Epithelial cell of esophagus (primary cell): ENCODE data around the gene PNMA8C.
A peak's percentile ranks its signal among the peaks of the same experiment; 100 is the strongest.

Source experiments
- DNase-seq: peaks from one replicate; pipeline ENCODE4 v3.0.0; 2010; ENCODE audit warnings: low read depth
- H3K4me3 ChIP-seq: 2 replicates; pipeline ENCODE4 v1.5.1; 2011; ENCODE audit warnings: mild to moderate bottlenecking, low read length, control low read depth
- CTCF ChIP-seq: IDR thresholded peaks from 2 replicates; pipeline ENCODE4 v1.5.1; 2011; ENCODE audit warnings: low read depth, mild to moderate bottlenecking, low read length, control low read depth, inconsistent platforms; ENCODE audit not compliant: insufficient read depth; ENCODE audit errors: missing control alignments

PNMA8C gene

GRCh38 chr19:46456930-46457329 lies 28.2 kb upstream of the PNMA8C start:
- no peak overlapping the region for H3K4me3 ChIP-seq
- no peak for DNase-seq

DNA sequence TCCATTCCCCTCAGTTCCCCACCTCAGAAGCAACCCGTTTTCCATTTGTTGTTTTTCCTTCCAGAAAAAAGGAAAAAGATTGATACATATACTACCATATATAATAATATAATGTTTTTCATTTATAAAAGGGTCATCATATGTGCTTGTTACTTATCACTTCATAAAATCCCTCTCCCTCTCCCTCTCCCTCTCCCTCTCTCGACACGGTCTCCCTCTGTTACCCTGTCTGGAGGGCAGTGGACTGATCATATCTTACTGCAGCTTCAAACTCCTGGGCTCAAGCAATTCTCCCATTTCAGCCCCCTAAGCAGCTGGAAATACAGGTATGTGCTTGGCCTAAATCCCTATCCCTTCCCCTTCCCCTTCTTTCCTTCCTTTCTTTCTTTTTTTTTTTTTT lies 25.5 kb upstream of the PNMA8C start:
- no peak overlapping the region for H3K4me3 ChIP-seq
- no peak for TF ChIP-seq CTCF
- no peak for DNase-seq

More at GRCh38 chr19:46456930-46457329, 28.2 kb upstream of the PNMA8C start:
- TF ChIP-seq CTCF, result no peak

- TF ChIP-seq CTCF, result no peak
- DNase-seq, result peak; percentile 94
- H3K4me3 ChIP-seq, result no peak overlapping the region
These were observed 24.9 kb upstream of the PNMA8C start for GRCh38 chr19:46453661-46454060.

- no peak overlapping the region for H3K4me3 ChIP-seq
- TF ChIP-seq CTCF, result no peak
- DNase-seq, result no peak
These were observed 23.4 kb upstream of the PNMA8C start for GRCh38 chr19:46452186-46452585.

DNA sequence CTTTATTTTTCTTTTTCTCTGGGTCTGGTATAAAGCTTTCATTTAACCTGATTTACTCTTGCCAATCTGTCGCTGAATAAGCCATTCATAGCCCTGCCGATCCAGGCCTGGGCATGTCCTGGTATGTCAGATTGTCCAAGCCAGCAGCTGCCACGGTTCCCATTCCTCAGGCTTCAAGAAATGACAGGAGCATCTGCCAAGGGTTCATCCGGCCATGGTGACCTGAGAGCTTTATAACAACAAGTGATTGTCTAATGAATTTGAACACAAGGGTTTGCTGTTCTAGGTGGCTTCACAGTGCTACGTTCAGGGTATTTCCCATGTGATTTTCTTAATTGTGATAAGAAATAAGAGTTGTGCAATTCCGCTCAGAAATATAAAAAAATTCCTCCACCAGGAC lies 22.6 kb upstream of the PNMA8C start:
- no peak overlapping the region for H3K4me3 ChIP-seq
- DNase-seq, result peak; percentile 81
- TF ChIP-seq CTCF, result no peak

DNA sequence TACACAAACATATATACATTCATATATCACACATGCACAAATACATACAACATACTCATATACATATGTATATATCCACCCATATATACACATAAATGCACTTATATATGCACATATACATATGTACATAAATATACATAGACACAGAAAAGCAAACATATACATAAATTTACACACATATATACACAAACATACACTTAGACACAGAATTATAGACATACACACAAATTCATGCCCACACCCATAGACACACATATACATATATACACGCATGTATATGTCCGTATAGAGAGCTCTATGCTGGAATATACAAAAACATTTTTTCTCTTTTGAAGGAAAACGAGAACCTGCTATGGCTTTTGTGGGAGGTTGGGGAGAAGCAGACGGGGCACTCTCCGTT lies 22.0 kb upstream of the PNMA8C start:
- H3K4me3 ChIP-seq, result no peak overlapping the region

More for the DNA sequence above, 22.0 kb upstream of the PNMA8C start:
- no peak for DNase-seq
- TF ChIP-seq CTCF, result no peak
